NOMO-1 treated with dmso at 0.1 percent for 144 hours (cell line): Measurements from ENCODE around the gene GIMAP1.

Source experiments
- DNase-seq: peaks from one replicate; lab custom pipeline; 2025; ENCODE audit not compliant: unreplicated experiment; lab: John Stamatoyannopoulos, UW

The GIMAP1 gene

GRCh38 chr7:150721970-150722373 is 5.6 kb downstream of the GIMAP1 start:
- no peak for DNase-seq

DNA sequence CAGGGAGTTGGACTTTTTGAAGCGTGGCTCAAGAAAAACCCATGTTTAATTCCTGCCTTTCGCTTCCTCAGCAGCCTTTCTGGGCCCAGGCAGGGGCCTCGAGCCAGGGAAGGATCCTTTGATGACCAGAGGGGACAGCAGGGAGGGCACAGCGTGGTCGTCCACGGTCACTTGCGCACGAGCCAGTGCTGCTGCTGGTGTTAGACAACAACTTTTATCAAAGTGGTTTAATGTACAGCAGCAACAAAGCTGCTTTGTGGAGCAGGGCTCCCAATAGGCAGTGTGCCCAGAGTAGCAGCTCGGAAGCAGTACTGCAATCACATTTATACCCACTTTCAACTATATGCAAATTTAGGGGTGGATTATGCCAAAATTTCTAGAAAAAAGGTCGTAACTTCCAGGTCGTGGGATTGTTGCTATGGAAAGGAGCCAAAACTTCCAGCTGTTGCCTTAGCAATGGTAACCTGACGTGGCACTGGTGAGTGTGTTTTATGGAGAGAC is 6.1 kb downstream of the GIMAP1 start:
- DNase-seq: no peak

DNA sequence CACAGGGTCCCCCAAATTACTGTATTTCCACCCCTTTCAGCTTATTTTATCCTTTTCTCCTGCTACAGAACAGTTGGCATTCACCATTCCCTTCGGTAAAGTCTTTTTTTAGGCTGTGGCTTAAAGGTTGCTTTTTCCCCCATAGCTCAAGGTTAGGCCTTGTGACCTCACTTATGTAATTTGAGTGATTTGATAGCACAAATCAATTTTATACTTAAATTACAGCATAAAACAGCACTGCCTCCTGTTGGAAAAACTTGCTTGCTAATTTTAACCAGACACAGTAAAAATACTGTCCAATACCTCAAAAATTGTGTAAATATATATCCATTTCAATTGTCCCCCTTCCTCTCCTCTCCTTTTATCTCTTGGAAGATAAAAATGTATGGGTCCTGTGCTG is 7.1 kb downstream of the GIMAP1 start:
- no peak for DNase-seq

DNA sequence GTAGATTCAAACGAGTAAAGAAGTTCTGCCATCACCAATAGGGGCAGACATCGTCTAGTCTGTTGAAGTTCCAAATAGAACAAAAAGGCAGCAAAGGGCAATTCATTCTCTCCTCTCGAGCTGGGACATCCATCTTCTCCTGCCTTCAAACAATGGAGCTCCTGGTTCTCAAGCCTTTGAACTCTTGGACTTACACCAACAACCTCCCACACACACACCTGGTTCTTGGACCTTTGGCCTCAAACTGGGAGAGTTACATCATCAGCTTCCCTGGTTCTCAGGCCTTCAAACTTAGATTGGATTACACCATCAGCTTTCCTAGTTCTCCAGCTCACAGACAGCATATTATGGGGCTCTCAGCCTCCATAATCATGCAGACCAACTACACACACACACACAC is 11.0 kb downstream of the GIMAP1 start:
- no peak for DNase-seq

DNA sequence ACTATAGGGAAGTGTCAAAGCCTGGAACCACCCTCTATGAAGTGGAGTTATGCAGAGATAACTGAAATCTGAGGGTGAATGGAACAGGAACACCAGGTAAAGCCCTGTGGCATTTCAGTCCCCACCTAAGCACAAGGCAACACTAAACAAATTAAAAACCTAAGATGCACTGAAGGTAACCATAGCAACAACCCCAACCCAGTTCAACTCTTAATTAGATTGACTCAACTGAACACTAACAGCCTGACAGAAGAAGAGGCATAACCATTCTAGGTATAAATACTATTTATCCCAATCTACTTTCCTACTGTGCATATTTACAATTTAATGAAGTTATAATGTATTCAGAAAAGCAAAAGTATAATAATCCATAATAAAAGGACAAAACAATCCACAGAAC is 11.6 kb downstream of the GIMAP1 start:
- DNase-seq: no peak

DNA sequence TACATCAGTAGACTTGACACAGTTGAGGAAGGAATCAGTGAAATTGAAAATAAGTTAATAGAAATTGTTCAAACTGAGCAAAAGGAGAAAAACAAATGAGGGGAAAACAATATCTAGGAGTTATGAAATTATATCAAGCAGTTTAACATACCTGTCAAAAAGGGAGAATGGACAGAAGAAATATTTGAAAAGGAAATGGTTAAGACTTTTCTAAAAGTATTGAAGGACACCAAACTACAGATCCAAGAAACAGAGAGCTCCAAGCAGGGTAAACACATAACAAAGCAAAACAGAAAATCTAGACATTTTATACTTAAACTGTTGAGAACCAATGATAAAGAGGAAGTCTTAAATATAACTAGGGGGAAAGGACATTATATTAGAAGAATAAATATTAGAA is 12.2 kb downstream of the GIMAP1 start:
- no peak for DNase-seq

GRCh38 chr7:150731916-150732315 is 15.5 kb downstream of the GIMAP1 start:
- no peak for DNase-seq

GRCh38 chr7:150732786-150733481 is 16.5 kb downstream of the GIMAP1 start:
- DNase-seq: no peak

GRCh38 chr7:150733482-150734095 is 17.2 kb downstream of the GIMAP1 start:
- no peak for DNase-seq

DNA sequence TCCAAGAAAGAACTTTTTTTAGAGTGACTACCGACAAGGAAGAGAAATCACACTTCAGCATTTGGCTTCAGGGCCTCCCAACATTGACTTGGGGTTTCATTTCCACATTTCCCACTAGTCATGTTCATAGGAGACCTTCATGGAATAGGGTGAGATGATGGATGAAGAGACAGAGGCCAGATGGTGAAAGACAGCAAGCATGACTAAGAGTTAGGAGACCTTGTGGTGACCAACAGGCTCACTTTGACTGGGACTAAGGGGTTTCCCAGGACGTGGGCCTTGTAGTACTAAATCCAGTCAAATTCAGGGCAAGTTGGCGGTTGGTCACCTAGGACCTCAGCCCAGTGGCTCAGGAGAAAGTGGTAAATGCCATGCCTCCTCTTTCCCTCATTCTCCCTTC is 17.8 kb downstream of the GIMAP1 start:
- no peak for DNase-seq

DNA sequence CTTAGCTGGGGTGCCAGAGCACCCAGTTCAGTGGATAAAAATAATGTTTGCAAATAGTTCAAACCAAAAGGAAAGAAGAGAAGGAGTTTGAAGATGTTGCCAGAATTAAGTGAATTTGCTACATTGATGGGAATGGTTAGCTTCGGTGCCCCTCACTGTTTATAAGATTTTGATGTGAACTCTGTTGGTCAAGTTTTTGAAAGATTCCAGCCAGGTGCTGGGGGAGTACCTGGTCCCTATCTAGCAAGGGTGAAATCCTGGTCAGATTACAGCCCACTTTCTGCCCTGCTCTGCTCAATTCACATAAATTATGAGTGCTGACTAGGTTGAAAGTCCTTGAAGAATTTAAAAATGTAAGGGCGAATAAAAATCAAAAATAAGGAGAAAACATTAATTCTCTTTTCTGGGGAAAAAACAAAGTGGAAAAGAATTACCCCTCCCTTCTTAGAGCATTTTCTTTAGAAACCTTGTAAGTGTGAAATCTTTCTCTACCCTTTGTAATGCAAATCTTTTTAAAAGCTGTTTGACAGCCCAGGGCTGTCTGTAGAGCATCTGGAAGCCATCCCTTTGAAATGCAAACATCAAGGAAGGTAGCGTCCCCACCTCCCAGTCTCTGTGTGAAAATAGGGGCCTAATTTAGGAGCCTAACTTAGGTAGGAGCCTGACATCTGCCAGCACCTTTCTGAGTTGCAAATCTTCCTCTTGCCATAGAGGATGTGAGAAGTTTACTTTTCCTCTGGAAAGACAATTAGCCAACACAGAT is 19.4 kb downstream of the GIMAP1 start:
- DNase-seq: no peak

- DNase-seq: no peak
Measured at GRCh38 chr7:150736864-150737263, 20.5 kb downstream of the GIMAP1 start.

GRCh38 chr7:150737265-150738055 is 21.0 kb downstream of the GIMAP1 start, which contains the start of gene GIMAP5:
Gene GIMAP5, plus strand, starts transcription at chr7:150737418. Its CDS starts 3,467 bp downstream, at chr7:150740885.
- no peak for DNase-seq

DNA sequence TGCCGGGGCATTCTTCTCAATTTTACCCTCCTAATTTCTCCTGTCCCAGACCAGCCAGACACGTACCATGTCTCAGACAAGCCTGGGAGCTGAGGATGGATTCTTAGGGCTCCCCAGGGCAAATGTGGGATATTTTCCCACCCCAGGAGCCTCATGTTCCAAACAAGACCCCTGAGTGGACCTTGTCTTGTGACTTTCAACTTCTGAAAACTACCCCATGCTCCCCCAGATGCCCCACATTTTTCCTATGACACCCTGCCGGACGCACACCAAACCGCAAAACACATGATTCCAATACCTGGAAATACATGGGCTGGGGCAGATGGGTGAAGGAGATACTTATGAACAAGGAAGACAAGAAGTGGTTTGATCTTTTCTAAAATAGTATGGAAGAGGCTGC is 21.7 kb downstream of the GIMAP1 start:
- DNase-seq: no peak

DNA sequence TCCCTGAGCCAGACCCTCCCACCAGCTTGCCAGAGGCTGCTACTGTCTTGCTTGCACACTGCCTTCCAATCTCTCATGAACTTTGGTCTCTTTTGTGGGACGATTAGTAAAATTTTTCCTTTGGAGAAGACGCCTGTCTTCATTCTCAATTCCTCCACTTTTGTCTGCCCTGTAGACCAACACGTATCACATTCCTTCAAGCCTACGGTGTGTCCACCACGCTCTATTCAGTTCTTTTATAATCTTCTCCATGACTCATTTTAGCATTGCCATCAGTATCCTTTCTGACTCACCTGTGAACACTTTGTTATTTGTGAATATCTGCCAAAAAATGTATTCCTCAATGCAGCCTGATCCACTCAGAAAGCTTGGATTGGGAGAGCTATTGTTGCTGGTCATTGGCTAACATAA is 22.2 kb downstream of the GIMAP1 start:
- no peak for DNase-seq

DNA sequence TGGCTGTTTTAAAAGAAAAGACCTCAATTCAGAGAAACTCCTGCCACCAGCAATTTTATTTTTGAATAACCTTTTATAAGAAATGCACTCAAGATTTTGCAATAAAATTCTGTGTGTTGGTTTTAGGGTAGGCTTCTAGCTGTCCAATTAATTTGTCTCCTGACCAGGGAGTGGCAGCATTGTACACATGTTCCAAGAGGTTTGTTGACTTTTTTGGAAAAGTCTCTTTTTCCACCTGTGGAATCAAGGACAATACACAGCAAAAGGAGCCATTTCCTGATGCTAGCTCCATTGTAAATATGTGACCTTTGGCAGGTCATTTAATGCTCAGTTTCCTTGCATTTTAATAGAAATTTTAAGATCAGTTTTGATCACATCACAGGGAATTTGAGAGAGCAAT is 22.6 kb downstream of the GIMAP1 start:
- DNase-seq: no peak

GRCh38 chr7:150740053-150740452 is 23.6 kb downstream of the GIMAP1 start:
- no peak for DNase-seq

- DNase-seq: no peak
Measured at GRCh38 chr7:150742286-150742968, 26.0 kb downstream of the GIMAP1 start.

DNA sequence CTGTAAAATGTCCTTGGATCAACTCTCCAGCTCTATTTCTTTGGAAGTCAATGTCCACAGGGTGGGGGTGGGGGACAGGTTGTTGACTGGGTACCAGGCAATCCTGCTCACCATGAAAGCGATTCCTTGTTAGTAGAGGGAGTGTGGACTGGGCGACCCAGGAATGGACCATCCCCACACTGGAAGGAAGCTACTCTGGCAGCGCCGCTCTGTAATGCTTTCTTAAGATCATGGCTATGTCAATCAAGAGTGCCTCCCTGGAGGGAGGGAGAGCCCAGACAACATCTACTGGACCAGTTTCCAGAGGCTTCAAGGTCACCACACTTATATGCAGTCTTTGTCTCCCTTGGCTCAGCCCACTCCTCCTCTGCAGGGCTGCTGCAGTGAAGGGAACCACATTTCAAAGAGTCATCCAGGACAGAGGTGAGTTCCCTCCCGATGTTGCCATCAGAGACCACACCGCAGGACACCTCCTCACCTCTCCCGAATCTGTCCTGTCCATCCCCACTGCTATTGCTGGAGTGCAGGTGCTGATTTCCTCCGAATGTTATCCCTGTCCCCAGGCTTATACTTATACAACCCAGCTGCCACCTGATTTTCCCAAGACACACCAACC is 27.7 kb downstream of the GIMAP1 start:
- DNase-seq: no peak

DNA sequence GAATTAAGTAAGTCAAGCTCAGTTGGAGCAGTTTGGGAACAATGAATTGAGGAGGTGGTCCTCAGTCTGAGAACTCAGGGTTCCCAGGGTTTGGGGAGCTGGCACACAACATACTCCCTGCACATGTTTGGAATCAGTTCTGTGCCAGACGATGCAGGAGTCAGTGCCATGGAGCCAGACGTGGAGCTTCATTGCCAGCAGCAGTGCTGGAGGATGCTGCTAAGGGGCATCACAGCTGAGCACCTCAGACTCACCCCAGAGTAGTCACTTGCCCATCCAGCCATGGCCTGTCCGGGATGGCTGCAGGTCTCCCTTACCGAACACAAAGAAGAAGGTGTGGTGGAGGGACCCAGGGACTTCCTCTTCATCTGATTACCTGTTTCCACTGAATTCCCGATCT is 28.7 kb downstream of the GIMAP1 start:
- DNase-seq: no peak
